ENCODE data around the gene WDTC1. TPM values are rescaled to one million over a fixed set of nuclear protein-coding genes. Genes with fewer than 3 reads are reported as not detected.
"Not testable (repeated sequence)": the region's sequence is repeated elsewhere in the genome, so short reads cannot be mapped to it uniquely, and the experiment has no call there.

WDTC1 gene
- total RNA-seq (10.8 TPM), polyA plus RNA-seq (19.2 TPM)
- long read RNA-seq, donor 1 = 0 reads
- long read RNA-seq, donor 2, full-length matches to known transcripts = 14 of 14 reads
- long read RNA-seq, donor 2, partial matches to known transcripts = 0 of 14 reads
- long read RNA-seq, donor 2, other reads (novel, unspliced or antisense) = 0 of 14 reads
- long read RNA-seq, donor 3, full-length matches to known transcripts = 5 of 5 reads
- long read RNA-seq, donor 3, partial matches to known transcripts = 0 of 5 reads
- long read RNA-seq, donor 3, other reads (novel, unspliced or antisense) = 0 of 5 reads
- long read RNA-seq, donor 4, full-length matches to known transcripts = 1 of 30 reads
- long read RNA-seq, donor 4, partial matches to known transcripts = 29 of 30 reads
- long read RNA-seq, donor 4, other reads (novel, unspliced or antisense) = 0 of 30 reads
- long read RNA-seq, donor 5, full-length matches to known transcripts = 3 of 3 reads
- long read RNA-seq, donor 5, partial matches to known transcripts = 0 of 3 reads
- long read RNA-seq, donor 5, other reads (novel, unspliced or antisense) = 0 of 3 reads
- long read RNA-seq, donor 6, full-length matches to known transcripts = 4 of 26 reads
- long read RNA-seq, donor 6, partial matches to known transcripts = 22 of 26 reads
- long read RNA-seq, donor 6, other reads (novel, unspliced or antisense) = 0 of 26 reads
- long read RNA-seq, donor 7, full-length matches to known transcripts = 1 of 40 reads
- long read RNA-seq, donor 7, partial matches to known transcripts = 39 of 40 reads
- long read RNA-seq, donor 7, other reads (novel, unspliced or antisense) = 0 of 40 reads
- long read RNA-seq, donor 8, full-length matches to known transcripts = 1 of 1 reads
- long read RNA-seq, donor 8, partial matches to known transcripts = 0 of 1 reads
- long read RNA-seq, donor 8, other reads (novel, unspliced or antisense) = 0 of 1 reads
- long read RNA-seq, donor 9, full-length matches to known transcripts = 1 of 1 reads
- long read RNA-seq, donor 9, partial matches to known transcripts = 0 of 1 reads
- long read RNA-seq, donor 9, other reads (novel, unspliced or antisense) = 0 of 1 reads
- long read RNA-seq, donor 10 = 0 reads

GRCh38 chr1:27234049-27234882, at the start of gene WDTC1:
Gene WDTC1 (plus strand): TSS chr1:27234632. CDS start chr1:27261055, 26,423 bp downstream.
- peak within 1 kb of the TSS; percentile 65 to 94 for H3K4me3 ChIP-seq (ENCODE audit: low read length in 2 of 2)
- H3K27ac ChIP-seq (ENCODE audit: low read depth in 1 of 2, low read length in 1 of 2) = peak within 1 kb of the TSS; percentile 68 to 76
- H3K27me3 ChIP-seq (ENCODE audit: control insufficient read depth in 2 of 2, insufficient read depth in 1 of 2, low read length in 1 of 2) = no peaks in the 10 kb centered on the region
- peak; percentile 89 to 98 (median 97) for DNase-seq (ENCODE audit: low read depth in 6 of 9, low spot score in 9 of 9)
- H3K4me1 ChIP-seq (ENCODE audit: control insufficient read depth in 2 of 2, insufficient read depth in 2 of 2, low read length in 2 of 2) = peaks cover 10 to 21% of the 10 kb centered on the region in 2 donors
- no peaks in the 10 kb centered on the region for H3K36me3 ChIP-seq (ENCODE audit: control insufficient read depth in 2 of 2, insufficient read depth in 2 of 2, low read length in 1 of 2)
- H3K9me3 ChIP-seq (ENCODE audit: control insufficient read depth in 2 of 2, insufficient read depth in 1 of 2, low read length in 1 of 2) = no peaks in the 10 kb centered on the region
- under 1% methylated on average over 71 of the region's 71 CpGs for WGBS

- WGBS = 95% methylated on average over 3 of the region's 3 CpGs
- H3K4me1 ChIP-seq (ENCODE audit: control insufficient read depth in 2 of 2, insufficient read depth in 2 of 2, low read length in 2 of 2); H3K4me3 ChIP-seq (ENCODE audit: low read length in 2 of 2); DNase-seq (ENCODE audit: low read depth in 6 of 9, low spot score in 9 of 9); H3K36me3 ChIP-seq (ENCODE audit: control insufficient read depth in 2 of 2, insufficient read depth in 2 of 2, low read length in 1 of 2); H3K27me3 ChIP-seq (ENCODE audit: control insufficient read depth in 2 of 2, insufficient read depth in 1 of 2, low read length in 1 of 2); H3K27ac ChIP-seq (ENCODE audit: low read depth in 1 of 2, low read length in 1 of 2): not testable (repeated sequence)
- peaks cover 0 to 27% of the 10 kb centered on the region in 2 donors for H3K9me3 ChIP-seq (ENCODE audit: control insufficient read depth in 2 of 2, insufficient read depth in 1 of 2, low read length in 1 of 2)
These were observed 49.8 kb upstream of the WDTC1 start for GRCh38 chr1:27184665-27185064.

- Histone ChIP-seq H3K27ac (ENCODE audit: low read depth in 1 of 2, low read length in 1 of 2) (no peak overlapping the region), H3K27me3 (ENCODE audit: control insufficient read depth in 2 of 2, insufficient read depth in 1 of 2, low read length in 1 of 2) (no peaks in the 10 kb centered on the region), H3K4me3 (ENCODE audit: low read length in 2 of 2) (no peak overlapping the region), H3K4me1 (ENCODE audit: control insufficient read depth in 2 of 2, insufficient read depth in 2 of 2, low read length in 2 of 2) (no peaks in the 10 kb centered on the region), H3K9me3 (ENCODE audit: control insufficient read depth in 2 of 2, insufficient read depth in 1 of 2, low read length in 1 of 2) (no peaks in the 10 kb centered on the region), H3K36me3 (ENCODE audit: control insufficient read depth in 2 of 2, insufficient read depth in 2 of 2, low read length in 1 of 2) (no peaks in the 10 kb centered on the region)
- WGBS = 96% methylated on average over 8 of the region's 8 CpGs
- DNase-seq (ENCODE audit: low read depth in 6 of 9, low spot score in 9 of 9) = no peak
These were observed 42.3 kb upstream of the WDTC1 start for GRCh38 chr1:27192039-27192529.

- WGBS = 100% methylated on average over 1 of the region's 1 CpG
- no peaks in the 10 kb centered on the region for H3K27me3 ChIP-seq (ENCODE audit: control insufficient read depth in 2 of 2, insufficient read depth in 1 of 2, low read length in 1 of 2)
- DNase-seq (ENCODE audit: low read depth in 6 of 9, low spot score in 9 of 9) = no peak
- no peak overlapping the region for H3K4me3 ChIP-seq (ENCODE audit: low read length in 2 of 2)
- H3K9me3 ChIP-seq (ENCODE audit: control insufficient read depth in 2 of 2, insufficient read depth in 1 of 2, low read length in 1 of 2) = no peaks in the 10 kb centered on the region
- H3K27ac ChIP-seq (ENCODE audit: low read depth in 1 of 2, low read length in 1 of 2) = no peak overlapping the region
- H3K4me1 ChIP-seq (ENCODE audit: control insufficient read depth in 2 of 2, insufficient read depth in 2 of 2, low read length in 2 of 2) = no peaks in the 10 kb centered on the region
- H3K36me3 ChIP-seq (ENCODE audit: control insufficient read depth in 2 of 2, insufficient read depth in 2 of 2, low read length in 1 of 2) = no peaks in the 10 kb centered on the region
These were observed 41.2 kb upstream of the WDTC1 start for GRCh38 chr1:27193194-27193593.

GRCh38 chr1:27201295-27201694, 33.1 kb upstream of the WDTC1 start:
- 98% methylated on average over 24 of the region's 24 CpGs for WGBS
- no peaks in the 10 kb centered on the region for H3K36me3 ChIP-seq (ENCODE audit: control insufficient read depth in 2 of 2, insufficient read depth in 2 of 2, low read length in 1 of 2)
- H3K4me3 ChIP-seq (ENCODE audit: low read length in 2 of 2) = no peak overlapping the region
- peaks cover 0 to 4% of the 10 kb centered on the region in 2 donors for H3K4me1 ChIP-seq (ENCODE audit: control insufficient read depth in 2 of 2, insufficient read depth in 2 of 2, low read length in 2 of 2)
- no peak for DNase-seq (ENCODE audit: low read depth in 6 of 9, low spot score in 9 of 9)
- no peak overlapping the region for H3K27ac ChIP-seq (ENCODE audit: low read depth in 1 of 2, low read length in 1 of 2)
- H3K27me3 ChIP-seq (ENCODE audit: control insufficient read depth in 2 of 2, insufficient read depth in 1 of 2, low read length in 1 of 2) = no peaks in the 10 kb centered on the region
- H3K9me3 ChIP-seq (ENCODE audit: control insufficient read depth in 2 of 2, insufficient read depth in 1 of 2, low read length in 1 of 2) = no peaks in the 10 kb centered on the region

GRCh38 chr1:27203946-27204345, 30.5 kb upstream of the WDTC1 start:
- DNase-seq (ENCODE audit: low read depth in 6 of 9, low spot score in 9 of 9) = no peak
- no peaks in the 10 kb centered on the region for H3K9me3 ChIP-seq (ENCODE audit: control insufficient read depth in 2 of 2, insufficient read depth in 1 of 2, low read length in 1 of 2)
- 100% methylated on average over 1 of the region's 1 CpG for WGBS
- H3K4me1 ChIP-seq (ENCODE audit: control insufficient read depth in 2 of 2, insufficient read depth in 2 of 2, low read length in 2 of 2) = peaks cover 0 to 4% of the 10 kb centered on the region in 2 donors
- no peak overlapping the region for H3K4me3 ChIP-seq (ENCODE audit: low read length in 2 of 2)
- no peaks in the 10 kb centered on the region for H3K36me3 ChIP-seq (ENCODE audit: control insufficient read depth in 2 of 2, insufficient read depth in 2 of 2, low read length in 1 of 2)
- H3K27ac ChIP-seq (ENCODE audit: low read depth in 1 of 2, low read length in 1 of 2) = no peak overlapping the region
- no peaks in the 10 kb centered on the region for H3K27me3 ChIP-seq (ENCODE audit: control insufficient read depth in 2 of 2, insufficient read depth in 1 of 2, low read length in 1 of 2)

- H3K36me3 ChIP-seq (ENCODE audit: control insufficient read depth in 2 of 2, insufficient read depth in 2 of 2, low read length in 1 of 2); H3K4me1 ChIP-seq (ENCODE audit: control insufficient read depth in 2 of 2, insufficient read depth in 2 of 2, low read length in 2 of 2); H3K9me3 ChIP-seq (ENCODE audit: control insufficient read depth in 2 of 2, insufficient read depth in 1 of 2, low read length in 1 of 2); DNase-seq (ENCODE audit: low read depth in 6 of 9, low spot score in 9 of 9); H3K27me3 ChIP-seq (ENCODE audit: control insufficient read depth in 2 of 2, insufficient read depth in 1 of 2, low read length in 1 of 2); H3K4me3 ChIP-seq (ENCODE audit: low read length in 2 of 2); H3K27ac ChIP-seq (ENCODE audit: low read depth in 1 of 2, low read length in 1 of 2): not testable (repeated sequence)
- 90% methylated on average over 1 of the region's 1 CpG for WGBS
These were observed 27.2 kb upstream of the WDTC1 start for GRCh38 chr1:27207238-27207637.

- H3K27me3 ChIP-seq (ENCODE audit: control insufficient read depth in 2 of 2, insufficient read depth in 1 of 2, low read length in 1 of 2); H3K9me3 ChIP-seq (ENCODE audit: control insufficient read depth in 2 of 2, insufficient read depth in 1 of 2, low read length in 1 of 2); DNase-seq (ENCODE audit: low read depth in 6 of 9, low spot score in 9 of 9); H3K4me3 ChIP-seq (ENCODE audit: low read length in 2 of 2); H3K36me3 ChIP-seq (ENCODE audit: control insufficient read depth in 2 of 2, insufficient read depth in 2 of 2, low read length in 1 of 2); H3K27ac ChIP-seq (ENCODE audit: low read depth in 1 of 2, low read length in 1 of 2); H3K4me1 ChIP-seq (ENCODE audit: control insufficient read depth in 2 of 2, insufficient read depth in 2 of 2, low read length in 2 of 2): not testable (repeated sequence)
- WGBS = 96% methylated on average over 11 of the region's 11 CpGs
These were observed 26.1 kb upstream of the WDTC1 start for GRCh38 chr1:27208143-27208850.
